OCI-M2 (cell line): ENCODE measurements around the gene CD180.

Experiments used
- DNase-seq: peaks from one replicate; lab custom pipeline; 2025; ENCODE audit not compliant: unreplicated experiment; lab: John Stamatoyannopoulos, UW

Gene CD180

GRCh38 chr5:67163231-67163756, 33.3 kb downstream of the CD180 start:
- no peak for DNase-seq

DNA sequence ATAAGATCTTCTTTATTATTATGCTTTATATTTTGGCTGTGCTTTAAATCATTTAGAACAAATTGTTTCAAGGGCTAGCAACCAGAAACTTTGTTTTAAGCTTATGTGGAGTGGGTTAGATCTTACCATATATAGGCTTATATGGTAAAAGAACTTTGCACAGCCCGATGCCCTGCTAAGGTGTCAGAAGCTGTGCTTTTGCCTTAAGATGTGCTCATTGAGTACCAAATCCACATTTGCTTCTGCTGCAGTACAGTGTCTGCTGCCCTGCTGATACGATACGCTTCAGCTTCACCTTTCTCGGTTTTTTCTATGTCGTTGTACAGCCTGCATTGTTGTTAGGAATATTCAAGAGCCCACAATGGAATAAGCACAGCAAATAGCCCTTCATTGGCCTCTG, 34.8 kb downstream of the CD180 start:
- DNase-seq = no peak

DNA sequence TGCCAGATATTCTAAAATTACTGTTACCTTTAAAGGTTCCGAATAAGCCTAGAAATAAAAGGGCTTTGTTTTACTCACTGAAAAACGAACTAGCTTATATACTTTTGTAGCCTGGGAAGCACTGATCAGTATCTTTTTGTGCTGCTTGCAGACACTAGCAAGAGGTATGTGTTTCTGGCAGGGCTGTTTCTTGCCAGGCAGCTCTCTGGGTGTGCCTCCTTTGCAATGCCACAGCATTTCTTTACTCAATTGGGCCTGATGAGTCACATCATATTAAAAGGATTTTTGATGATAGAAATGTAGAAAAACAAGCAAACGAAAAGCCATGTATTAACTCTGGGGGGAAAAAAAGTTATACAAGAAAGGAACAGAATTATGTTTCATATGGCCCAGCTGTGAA, 35.6 kb downstream of the CD180 start:
- DNase-seq = no peak

DNA sequence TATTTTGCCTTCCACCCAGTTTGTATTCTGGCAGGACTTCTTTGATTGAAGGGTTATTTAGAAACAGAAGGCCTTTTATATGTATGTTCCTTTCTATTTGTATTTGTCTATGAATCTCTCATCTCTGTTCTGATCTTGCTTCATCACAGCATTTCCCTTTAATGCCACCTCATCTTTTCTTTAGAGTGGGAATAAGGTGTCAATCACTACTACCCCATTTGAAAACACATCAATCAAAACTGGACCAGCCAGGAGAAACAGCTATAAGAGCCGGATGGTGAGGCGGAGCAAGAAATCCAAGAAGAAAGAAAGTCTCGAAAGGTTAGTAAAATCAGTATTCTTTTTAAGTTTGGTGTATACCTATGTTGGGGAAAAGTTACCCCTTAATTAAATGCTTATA, 36.3 kb downstream of the CD180 start:
- no peak for DNase-seq

DNA sequence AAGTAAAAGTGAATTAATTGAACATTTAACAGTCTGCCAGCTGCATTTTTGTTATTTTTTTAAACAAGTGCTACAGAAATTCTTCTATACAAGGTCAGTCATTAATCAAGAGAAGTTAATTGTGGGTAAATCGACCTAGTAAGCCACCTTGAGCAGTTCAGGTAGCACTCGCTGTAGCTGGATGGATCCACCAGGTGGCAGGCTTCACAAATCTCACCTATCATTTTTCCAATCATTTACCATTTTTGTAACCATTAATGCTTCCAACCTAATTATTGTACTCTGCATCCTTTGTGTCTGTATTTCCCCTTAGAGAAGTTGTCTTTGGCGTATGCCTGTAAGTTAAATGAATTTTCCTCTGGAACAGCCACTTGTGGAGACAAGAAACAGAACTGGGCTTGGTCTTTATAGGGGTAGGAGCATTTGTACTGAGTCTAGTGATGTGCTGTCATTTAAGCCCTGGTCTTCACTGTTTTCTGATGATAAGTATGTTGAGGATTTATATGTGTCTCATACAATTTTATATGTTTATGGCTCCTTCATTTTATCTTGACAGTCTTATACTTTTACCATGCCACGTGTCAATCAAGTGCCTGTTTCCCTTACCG, 39.5 kb downstream of the CD180 start:
- DNase-seq = no peak

GRCh38 chr5:67154556-67155206, 41.9 kb downstream of the CD180 start:
- DNase-seq = no peak

DNA sequence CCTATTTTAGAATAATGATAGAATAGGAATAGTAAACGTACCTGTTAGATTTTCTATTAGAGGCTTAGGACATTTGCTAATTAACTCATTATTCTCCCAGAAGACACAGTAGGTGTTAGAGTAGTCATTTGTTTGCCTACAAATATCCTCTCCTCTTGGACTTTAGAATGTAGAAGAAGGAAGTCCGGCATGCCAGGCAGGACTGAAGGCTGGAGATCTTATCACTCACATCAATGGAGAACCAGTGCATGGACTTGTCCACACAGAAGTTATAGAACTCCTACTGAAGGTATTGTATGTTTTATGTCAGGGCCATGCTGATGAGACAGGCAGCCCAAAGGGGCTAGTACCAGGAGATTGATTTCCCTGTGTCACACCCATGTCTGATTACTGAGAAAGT, 43.3 kb downstream of the CD180 start:
- no peak for DNase-seq

DNA sequence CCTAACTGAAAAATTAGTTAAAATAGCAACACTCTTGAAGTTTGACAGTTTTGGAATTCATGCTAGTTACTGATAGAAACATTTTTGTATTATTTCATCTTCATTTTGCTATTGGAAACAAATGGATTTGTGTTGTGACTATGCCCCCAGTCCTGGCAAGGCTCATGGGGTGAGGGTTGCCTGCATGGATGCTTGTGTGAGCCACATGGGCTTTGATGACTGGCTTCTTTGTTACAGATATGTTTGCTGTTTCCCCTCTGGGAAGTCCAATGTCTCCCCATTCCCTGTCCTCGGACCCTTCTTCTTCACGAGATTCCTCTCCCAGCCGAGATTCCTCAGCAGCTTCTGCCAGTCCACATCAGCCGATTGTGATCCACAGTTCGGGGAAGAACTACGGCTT, 44.2 kb downstream of the CD180 start:
- no peak for DNase-seq

DNA sequence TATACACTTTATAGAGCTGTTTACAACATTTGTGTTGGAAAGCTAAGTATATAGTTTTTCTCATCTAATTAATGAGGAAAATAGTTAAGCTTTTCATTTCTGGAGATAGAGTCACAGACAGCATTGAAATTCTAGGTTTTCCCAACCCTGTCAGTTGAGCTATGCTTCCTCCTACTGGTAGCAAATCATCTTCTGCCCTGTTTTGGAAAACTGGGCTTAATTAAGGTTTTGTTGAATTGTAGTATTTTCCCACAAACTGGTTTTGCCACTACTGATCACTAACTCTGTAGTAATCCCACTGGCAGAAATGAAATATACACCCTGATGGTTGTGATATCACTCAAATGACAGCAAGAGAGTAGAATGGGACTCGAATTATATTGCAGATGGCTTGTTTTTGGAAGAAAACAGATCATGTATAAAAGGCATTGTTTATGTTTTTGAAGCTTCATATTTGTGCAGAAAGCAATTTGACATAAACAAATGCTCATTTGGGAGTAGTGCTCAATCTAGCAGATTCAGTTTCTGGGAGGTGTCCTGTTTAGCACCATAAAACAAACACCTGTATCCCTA, 46.6 kb downstream of the CD180 start:
- DNase-seq = no peak

GRCh38 chr5:67149057-67149950, 47.3 kb downstream of the CD180 start:
- no peak for DNase-seq

DNA sequence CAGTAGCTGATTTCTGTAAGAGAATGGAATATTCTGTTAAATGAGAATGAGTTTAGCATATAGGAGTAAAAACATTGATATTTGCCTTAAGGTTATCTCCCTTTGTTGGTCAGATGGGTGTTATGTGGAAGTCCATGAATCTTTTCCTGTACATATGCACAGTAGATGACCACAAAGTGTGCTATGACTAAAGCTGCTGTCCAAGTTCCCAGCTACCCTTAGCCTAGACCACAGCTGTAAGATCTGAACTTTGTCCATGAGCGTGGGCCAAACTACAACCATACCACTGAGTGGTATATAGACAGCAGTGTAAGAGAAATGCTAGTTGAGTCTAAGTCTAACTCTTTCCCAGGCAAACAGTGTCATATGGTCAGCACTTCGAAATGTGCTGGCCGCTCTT, 48.8 kb downstream of the CD180 start:
- DNase-seq = no peak

GRCh38 chr5:67146981-67147380, 49.6 kb downstream of the CD180 start:
- no peak for DNase-seq

DNA sequence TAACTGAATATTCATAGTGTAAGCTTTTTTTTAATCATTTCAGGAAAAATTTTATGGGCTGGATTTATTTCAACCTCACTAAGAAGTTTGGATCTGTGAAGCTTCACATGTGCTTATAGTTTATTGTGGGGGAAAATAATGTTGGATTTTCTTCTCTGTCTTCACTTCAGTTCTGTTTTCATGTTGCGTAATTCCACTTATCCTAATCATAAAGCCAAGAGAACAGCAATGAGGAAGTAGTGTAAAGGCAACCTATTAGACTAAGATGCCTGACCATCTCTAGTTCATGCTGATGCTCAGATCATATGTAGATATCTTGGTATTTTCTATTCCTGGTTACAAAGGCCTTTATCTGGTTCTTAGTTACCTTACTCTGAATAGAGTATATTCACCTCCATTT, 50.0 kb downstream of the CD180 start:
- no peak for DNase-seq

DNA sequence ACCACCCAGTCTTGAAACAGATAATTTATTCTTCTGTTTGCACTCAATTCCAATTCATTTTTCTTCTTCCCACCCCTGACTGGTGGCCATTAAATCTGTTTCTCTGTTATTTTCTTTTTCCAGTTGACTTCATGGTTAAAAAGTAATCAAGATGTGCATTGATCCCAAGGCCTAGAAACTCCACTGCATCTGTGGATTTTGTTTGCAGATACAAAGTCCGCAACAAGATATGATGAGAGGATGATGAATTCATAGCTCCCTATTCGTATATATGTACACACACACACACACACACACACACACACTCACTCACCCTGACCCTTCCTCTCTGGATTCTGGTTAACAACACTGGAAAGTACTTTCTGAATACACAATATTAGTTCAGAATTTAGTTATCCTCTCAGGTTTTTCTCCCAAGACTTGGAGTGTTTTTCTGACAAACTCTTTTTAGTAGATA, 52.4 kb downstream of the CD180 start:
- DNase-seq = no peak

GRCh38 chr5:67143549-67143948, 53.0 kb downstream of the CD180 start:
- DNase-seq = no peak

- no peak for DNase-seq
These were observed 53.8 kb downstream of the CD180 start for GRCh38 chr5:67142816-67143215.

- DNase-seq = no peak
These were observed 55.0 kb downstream of the CD180 start for GRCh38 chr5:67141644-67142043.

- DNase-seq = no peak
These were observed 56.2 kb downstream of the CD180 start for GRCh38 chr5:67140413-67140812.

DNA sequence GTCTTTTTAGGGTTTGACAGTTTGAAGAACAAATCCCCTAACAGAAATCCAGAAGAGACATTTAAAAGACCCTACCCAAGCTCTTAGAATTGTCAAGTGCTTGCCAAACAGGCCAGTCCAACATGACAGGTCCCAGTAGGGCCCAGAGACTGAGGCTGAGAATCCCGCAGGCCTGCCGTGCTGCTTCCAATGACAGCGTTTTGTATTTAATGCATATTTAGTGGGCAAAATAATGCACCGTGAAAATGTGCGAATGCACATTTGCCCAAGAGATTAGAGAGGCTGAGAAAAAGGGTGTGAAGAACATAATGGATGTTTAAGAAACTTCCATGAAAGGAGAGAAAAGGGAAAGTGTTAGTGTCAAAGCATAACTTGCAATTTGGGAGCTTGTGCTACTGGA, 57.6 kb downstream of the CD180 start:
- no peak for DNase-seq

GRCh38 chr5:67135381-67135984, 61.1 kb downstream of the CD180 start:
- DNase-seq = no peak

DNA sequence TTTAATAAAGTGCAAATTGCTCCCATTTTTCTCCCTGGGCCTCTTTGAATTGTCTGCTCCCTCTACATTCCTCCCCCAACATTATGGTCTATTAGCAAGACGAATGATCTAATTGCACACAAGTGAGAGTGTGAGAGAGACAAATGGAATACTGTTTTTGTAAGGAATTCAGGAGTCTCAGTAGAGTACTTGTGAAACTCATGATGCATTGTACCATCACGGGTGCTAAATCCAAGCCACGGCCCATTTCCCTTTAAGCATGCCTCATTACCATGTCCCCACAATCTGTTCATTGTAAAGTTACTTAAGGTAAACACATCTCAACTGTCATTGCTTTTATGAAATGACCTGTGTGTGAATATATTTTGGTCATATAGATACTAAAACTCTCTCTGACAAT, 62.8 kb downstream of the CD180 start:
- DNase-seq = no peak
